ENCODE data around the gene LTC4S.
"Not testable (repeated sequence)": the region's sequence is repeated elsewhere in the genome, so short reads cannot be mapped to it uniquely, and the experiment has no call there.

Gene LTC4S

DNA sequence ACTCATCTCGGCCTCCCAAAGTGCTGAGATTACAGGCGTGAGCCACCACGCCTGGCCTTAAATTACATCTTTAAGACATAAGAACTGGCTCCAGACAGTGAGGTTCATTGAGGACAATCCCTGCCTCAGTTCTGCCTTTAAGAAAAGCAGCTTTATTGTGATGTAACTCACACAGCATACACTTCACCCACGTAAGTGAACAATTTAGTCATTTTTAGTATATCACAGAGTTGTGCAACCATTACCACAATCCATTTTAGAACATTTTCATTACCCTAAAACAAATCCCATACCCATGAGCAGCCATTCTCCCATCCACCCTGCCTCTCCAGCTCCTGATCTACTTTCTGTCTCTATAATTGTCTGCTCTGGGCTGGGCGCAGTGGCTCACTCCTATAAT, 24.0 kb upstream of the LTC4S start:
- no peak for DNase-seq (ENCODE audit: low read depth)

DNA sequence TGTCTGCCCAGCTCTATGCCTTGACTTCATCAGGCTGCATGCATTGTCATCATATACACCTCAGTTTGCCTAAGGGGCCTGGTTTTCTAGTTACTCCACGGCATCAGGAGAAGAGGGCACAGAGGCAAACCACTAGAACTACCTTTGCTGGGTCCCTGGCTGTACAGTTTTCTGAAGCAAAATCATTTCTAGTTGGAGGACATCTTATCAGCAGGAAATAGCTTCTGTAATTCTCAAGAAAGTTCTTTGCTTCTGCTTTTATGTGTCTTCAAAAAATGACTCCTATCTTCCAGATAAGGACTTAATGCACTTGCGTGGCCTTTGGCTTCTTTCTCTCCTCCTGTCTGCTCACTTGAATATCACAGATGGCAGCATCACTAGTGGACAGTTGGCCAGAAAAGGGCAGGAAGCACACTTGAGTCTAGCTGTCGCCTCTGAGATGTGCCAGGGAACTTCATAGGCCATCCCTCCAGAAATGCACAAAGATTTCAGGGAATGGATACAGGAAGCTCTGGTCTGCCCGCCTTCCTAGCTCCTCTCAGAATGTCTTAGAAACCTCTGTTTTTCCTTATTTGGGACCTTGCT, 22.4 kb upstream of the LTC4S start:
- DNase-seq (ENCODE audit: low read depth) = no peak

DNA sequence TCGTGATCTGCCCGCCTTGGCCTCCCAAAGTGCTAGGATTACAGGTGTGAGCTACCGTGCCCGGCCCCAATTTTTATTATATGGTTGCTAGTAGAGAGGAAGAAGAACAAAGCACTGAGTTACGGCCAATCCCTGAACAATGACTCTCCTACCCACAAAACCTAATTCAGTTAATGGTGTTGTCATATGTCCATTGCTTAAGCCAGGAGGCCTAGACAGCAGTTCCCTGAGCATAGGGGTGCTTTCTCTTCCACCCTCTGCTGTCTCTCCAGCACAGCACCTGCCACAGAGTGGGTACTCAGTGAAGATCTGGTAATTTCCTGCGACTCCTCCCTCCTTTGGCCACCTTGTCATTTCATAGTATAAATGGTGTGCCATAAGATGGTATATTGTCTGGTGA, 21.4 kb upstream of the LTC4S start:
- no peak for DNase-seq (ENCODE audit: low read depth)

DNA sequence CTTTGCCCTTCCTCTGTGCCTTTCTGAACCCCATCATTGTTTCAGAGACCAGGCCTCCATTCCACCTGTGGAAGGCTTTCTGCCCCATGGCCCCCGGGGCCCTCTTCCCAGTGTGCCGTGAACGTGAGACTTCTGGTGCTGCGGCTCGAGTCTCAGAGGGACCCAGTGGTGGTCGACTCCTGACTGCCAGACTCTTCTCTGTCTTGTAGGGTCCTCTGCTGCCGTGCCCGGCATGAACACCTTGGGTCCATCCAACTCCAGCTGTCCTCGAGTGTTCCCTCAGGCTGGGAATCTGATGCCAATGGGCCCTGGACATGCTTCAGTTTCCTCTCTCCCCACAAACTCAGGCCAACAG, 20.1 kb upstream of the LTC4S start:
- DNase-seq (ENCODE audit: low read depth) = no peak

DNA sequence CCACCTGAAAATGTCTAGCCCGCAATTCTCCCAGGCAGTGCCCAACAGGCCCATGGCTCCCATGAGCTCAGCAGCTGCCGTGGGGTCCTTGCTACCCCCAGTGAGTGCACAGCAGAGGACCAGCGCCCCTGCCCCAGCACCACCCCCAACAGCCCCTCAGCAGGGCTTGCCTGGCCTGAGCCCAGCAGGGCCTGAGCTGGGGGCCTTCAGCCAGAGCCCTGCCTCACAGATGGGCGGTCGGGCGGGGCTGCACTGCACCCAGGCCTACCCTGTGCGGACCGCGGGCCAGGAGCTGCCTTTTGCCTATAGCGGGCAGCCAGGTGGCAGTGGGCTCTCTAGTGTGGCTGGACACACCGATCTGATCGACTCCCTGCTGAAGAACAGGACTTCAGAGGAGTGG, 19.3 kb upstream of the LTC4S start:
- DNase-seq (ENCODE audit: low read depth) = no peak

DNA sequence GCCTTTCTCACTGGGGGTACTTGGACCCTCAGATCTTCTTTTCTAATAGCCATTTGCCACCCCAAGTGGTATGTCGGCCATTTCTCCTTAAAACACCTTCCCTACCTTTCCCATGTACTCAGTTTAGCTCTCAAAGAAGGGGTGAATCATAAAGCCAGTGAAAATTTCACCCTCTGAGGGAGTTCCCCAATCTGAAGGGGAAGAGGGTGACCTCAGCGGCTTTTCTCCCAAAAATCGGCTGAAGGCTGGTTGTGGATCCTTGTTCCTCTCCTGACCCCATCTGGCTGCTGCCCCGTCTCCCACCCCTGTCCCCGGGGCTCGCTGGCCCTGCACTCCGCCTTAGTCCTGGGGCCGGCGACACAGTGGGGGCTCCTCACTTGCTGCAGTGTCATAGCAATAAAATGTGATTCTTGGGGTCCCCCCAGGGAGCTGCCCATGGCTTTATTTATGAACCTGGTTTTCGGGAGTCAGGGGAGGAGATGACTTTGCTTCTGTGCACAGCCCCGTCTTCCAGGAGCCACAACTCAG, 17.3 kb upstream of the LTC4S start:
- DNase-seq (ENCODE audit: low read depth) = no peak

GRCh38 chr5:179777456-179777855, 16.3 kb upstream of the LTC4S start:
- no peak for DNase-seq (ENCODE audit: low read depth)

GRCh38 chr5:179777909-179778308, 15.9 kb upstream of the LTC4S start:
- no peak for DNase-seq (ENCODE audit: low read depth)

- DNase-seq (ENCODE audit: low read depth) = no peak
These were observed 15.2 kb upstream of the LTC4S start for GRCh38 chr5:179778591-179778990.

GRCh38 chr5:179779826-179780225, 14.0 kb upstream of the LTC4S start:
- no peak for DNase-seq (ENCODE audit: low read depth)

GRCh38 chr5:179780362-179780761, 13.4 kb upstream of the LTC4S start:
- DNase-seq (ENCODE audit: low read depth) = no peak

DNA sequence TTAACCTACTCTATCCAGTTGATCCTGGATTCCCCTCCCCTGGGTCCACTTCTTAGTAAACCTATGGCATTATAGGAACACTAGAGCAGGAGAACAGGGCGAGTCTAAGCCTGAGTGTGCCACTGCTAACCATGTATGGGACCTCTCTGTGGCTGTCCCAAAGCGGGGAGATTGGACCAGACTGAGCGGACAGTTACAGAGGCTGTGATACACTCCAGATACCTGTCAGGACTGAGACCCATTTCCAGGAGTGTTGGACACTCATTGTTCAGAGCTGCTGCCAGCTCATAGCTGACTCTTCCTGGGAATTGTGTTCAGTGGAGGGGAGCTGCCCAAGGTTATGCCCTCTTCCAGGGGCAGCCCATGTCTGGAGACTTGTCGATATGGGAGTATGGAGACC, 11.9 kb upstream of the LTC4S start:
- no peak for DNase-seq (ENCODE audit: low read depth)

DNA sequence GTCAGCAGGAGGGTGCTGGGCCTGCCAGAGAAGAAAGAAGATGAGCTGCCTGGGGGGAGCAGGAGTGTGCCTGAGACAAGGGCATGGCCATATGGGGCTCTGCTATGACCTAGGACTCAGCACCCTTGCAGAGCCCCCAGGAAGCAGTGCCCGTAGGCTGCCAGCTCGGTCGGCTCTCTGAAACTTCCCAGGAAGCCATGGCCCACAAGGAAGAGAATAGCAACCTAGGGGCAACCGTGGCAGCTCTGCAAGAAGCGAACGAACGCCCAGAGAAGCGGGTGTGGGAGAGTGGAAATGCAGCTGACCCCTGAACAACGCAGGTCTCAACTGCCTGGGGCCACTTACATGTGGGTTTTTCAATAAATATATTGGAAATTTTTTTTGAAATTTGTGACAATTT, 10.7 kb upstream of the LTC4S start:
- DNase-seq (ENCODE audit: low read depth) = no peak

DNA sequence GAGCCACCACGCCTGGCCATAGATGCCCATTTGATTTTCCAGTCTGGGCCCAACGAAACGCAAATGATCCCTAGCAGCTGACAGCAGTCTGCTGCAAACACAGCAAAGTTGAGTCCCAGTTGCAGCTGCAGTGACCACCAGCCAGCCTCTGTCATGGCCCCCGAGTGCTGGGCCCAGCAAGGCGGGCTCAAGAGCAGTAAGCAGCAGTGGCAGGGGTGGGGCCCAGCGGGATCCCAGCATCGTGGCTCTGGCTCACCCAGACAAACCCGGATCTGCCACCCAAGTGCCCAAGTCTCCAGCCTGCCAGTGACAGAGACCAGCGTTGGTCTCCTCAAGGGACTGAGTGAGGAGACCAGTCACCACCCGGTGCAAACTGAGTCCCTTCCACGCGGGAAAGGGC, 6.9 kb upstream of the LTC4S start:
- no peak for DNase-seq (ENCODE audit: low read depth)

GRCh38 chr5:179788193-179788854, 5.5 kb upstream of the LTC4S start:
- DNase-seq (ENCODE audit: low read depth) = no peak

GRCh38 chr5:179789278-179789677, 4.5 kb upstream of the LTC4S start:
- not testable (repeated sequence) for DNase-seq (ENCODE audit: low read depth)

- DNase-seq (ENCODE audit: low read depth) = no peak
These were observed 1.7 kb upstream of the LTC4S start for GRCh38 chr5:179791881-179792611.

GRCh38 chr5:179792612-179793467, 946 bp upstream of the LTC4S start:
- no peak for DNase-seq (ENCODE audit: low read depth)

DNA sequence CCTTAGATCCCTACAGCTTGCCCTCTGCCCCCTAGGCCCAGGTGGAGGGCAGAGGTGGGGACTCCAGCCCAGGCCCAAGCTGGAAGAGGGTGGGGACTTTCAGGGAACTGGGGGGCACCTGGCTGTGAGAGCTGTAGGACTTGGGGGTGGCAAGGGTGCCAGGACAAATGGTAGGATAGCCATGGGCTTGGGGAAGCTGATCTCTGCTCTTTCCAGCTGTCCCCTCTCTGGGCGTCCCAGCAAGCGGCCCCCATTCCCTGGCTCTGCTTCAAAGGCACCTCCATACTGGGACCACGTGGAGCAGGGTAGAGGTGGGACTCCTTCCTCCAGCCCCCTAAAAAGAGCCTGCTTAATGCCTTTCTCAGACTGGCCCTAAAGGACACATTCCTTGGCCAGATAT, 385 bp downstream of the LTC4S start:
- DNase-seq (ENCODE audit: low read depth) = no peak

DNA sequence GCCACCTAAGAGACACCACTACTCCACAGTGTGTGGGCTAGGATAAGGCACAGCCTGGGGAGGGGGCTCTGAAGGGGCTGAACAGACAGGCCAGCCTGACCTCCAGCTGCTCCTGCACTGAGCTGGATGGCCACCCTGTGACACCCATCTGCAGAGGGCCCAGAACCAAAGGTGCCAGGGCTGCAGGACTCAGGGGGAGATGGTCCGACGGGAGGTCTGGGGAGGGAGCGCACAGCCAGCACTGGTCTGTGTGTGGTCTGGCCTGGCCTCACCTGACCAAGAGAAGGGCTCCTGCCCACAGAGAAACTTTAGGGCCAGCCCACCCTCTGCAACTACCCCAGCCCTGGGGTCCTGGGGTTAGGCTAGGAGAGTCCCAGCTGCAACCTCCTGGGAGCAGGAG, 789 bp downstream of the LTC4S start:
- no peak for DNase-seq (ENCODE audit: low read depth)

DNA sequence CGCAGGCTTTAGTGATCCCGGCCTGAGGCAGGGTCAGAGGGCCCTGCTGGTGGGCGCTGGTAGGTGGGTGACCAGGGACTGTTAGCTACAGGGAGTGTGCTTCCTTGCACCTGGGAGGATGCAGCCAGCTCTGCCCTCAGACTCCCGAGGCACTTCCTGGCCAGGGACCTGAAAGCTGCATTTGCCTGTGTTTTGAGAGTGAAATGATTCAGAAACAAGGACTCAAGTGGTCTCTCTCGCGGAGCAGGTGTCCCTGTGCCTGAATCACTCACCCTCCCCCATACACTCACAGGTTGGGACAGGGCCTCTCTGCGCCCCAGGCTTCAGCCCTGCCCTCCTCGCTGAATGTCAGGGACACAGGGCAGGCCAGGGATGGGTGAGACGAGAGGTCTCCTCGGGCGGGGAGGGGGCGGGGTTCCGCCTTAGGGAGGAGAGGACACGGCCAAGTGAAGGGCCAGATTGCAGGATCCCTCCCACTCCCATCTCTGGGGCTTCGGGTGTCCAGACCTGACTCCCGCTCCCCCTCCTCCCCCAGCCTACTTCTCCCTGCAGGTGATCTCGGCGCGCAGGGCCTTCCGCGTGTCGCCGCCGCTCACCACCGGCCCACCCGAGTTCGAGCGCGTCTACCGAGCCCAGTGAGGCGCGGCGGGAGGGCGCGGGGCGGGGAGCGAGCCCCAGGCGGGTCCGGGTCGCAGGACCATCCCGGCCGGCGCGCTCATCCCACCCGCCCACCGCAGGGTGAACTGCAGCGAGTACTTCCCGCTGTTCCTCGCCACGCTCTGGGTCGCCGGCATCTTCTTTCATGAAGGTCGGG, 1.5 kb downstream of the LTC4S start:
- no peak for DNase-seq (ENCODE audit: low read depth)
